SK-N-SH treated with all-trans-retinoic acid at 6 μM for 48 hours (cell line): Measurements from ENCODE around the gene C19orf44.

Experiments used
- ATAC-seq: fragments of 200-7000 bp; cut with Tn5 transposase; 3 replicates; pipeline ENCODE4 v1.9.1; 2020; ENCODE audit warnings: mild to moderate bottlenecking, moderate library complexity
- BACH2 ChIP-seq: fragments of 250-450 bp; sonication (Bioruptor Pico); IDR thresholded peaks from 2 replicates; pipeline ENCODE4 v1.9.0; 2021; ENCODE audit warnings: mild to moderate bottlenecking, borderline replicate concordance
- CSDC2 ChIP-seq: fragments of 250-450 bp; sonication (Bioruptor Pico); IDR thresholded peaks from 2 replicates; pipeline ENCODE4 v1.5.0; 2020; ENCODE audit warnings: mild to moderate bottlenecking, moderate library complexity
- ESRRG ChIP-seq: fragments of 250-450 bp; sonication (Bioruptor Pico); IDR thresholded peaks from 2 replicates; pipeline ENCODE4 v1.6.1; 2021; ENCODE audit warnings: mild to moderate bottlenecking
- ISL1 ChIP-seq: fragments of 250-450 bp; sonication (Bioruptor Pico); IDR thresholded peaks from 2 replicates; pipeline ENCODE4 v2.1.2; 2022; ENCODE audit warnings: mild to moderate bottlenecking, moderate library complexity
- RARB ChIP-seq: fragments of 250-450 bp; sonication (Bioruptor Pico); IDR thresholded peaks from 2 replicates; pipeline ENCODE4 v1.8.0; 2021; ENCODE audit warnings: mild to moderate bottlenecking, moderate library complexity
- SNAI2 ChIP-seq: fragments of 250-450 bp; sonication (Bioruptor Pico); IDR thresholded peaks from 2 replicates; pipeline ENCODE4 v1.5.0; 2020; ENCODE audit warnings: mild to moderate bottlenecking, moderate library complexity
- TCF4 ChIP-seq: fragments of 250-450 bp; sonication (Bioruptor Pico); IDR thresholded peaks from 2 replicates; pipeline ENCODE4 v1.8.0; 2021; ENCODE audit warnings: mild to moderate bottlenecking, moderate library complexity, borderline replicate concordance
- TOX ChIP-seq: fragments of 250-450 bp; sonication (Bioruptor Pico); IDR thresholded peaks from 2 replicates; pipeline ENCODE4 v1.8.0; 2021; ENCODE audit warnings: mild to moderate bottlenecking, moderate library complexity, borderline replicate concordance
- ZC3H10 ChIP-seq: fragments of 250-450 bp; sonication (Bioruptor Pico); IDR thresholded peaks from 2 replicates; pipeline ENCODE4 v1.5.1; 2021; ENCODE audit warnings: mild to moderate bottlenecking, moderate library complexity
- ZFP30 ChIP-seq: fragments of 450-650 bp; formaldehyde crosslinking; IDR thresholded peaks from 2 replicates; pipeline ENCODE4 v1.5.0; 2022; ENCODE audit warnings: mild to moderate bottlenecking, moderate library complexity
- ZNF565 ChIP-seq: fragments of 450-650 bp; formaldehyde crosslinking; conservative IDR thresholded peaks from 2 replicates; pipeline ENCODE4 v1.5.0; 2020; ENCODE audit warnings: low read depth, mild to moderate bottlenecking, moderate library complexity
- ZNF70 ChIP-seq: fragments of 450-650 bp; formaldehyde crosslinking; IDR thresholded peaks from 2 replicates; pipeline ENCODE4 v1.5.0; 2020; ENCODE audit warnings: mild to moderate bottlenecking, moderate library complexity
- ZNF8 ChIP-seq: fragments of 450-650 bp; formaldehyde crosslinking; IDR thresholded peaks from 2 replicates; pipeline ENCODE4 v1.5.0; 2020; ENCODE audit warnings: mild to moderate bottlenecking, moderate library complexity
- TF ChIP-seq, protein P1 (sequence below): fragments of 250-450 bp; sonication (Bioruptor Pico); IDR thresholded peaks from 2 replicates; pipeline ENCODE4 v1.5.0; 2020; ENCODE audit warnings: mild to moderate bottlenecking, moderate library complexity
- TF ChIP-seq, protein P2 (sequence below): fragments of 250-450 bp; sonication (Bioruptor Pico); IDR thresholded peaks from 2 replicates; pipeline ENCODE4 v1.5.1; 2020; ENCODE audit warnings: low read depth, mild to moderate bottlenecking, moderate library complexity
- TF ChIP-seq, protein P3 (sequence below): fragments of 250-450 bp; sonication (Bioruptor Pico); IDR thresholded peaks from 2 replicates; pipeline ENCODE4 v1.8.0; 2020; ENCODE audit warnings: mild to moderate bottlenecking, moderate library complexity, borderline replicate concordance
- TF ChIP-seq, protein P4 (sequence below): fragments of 250-450 bp; sonication (Bioruptor Pico); IDR thresholded peaks from 2 replicates; pipeline ENCODE4 v1.5.1; 2021; ENCODE audit warnings: mild to moderate bottlenecking, moderate library complexity

C19orf44 gene

DNA sequence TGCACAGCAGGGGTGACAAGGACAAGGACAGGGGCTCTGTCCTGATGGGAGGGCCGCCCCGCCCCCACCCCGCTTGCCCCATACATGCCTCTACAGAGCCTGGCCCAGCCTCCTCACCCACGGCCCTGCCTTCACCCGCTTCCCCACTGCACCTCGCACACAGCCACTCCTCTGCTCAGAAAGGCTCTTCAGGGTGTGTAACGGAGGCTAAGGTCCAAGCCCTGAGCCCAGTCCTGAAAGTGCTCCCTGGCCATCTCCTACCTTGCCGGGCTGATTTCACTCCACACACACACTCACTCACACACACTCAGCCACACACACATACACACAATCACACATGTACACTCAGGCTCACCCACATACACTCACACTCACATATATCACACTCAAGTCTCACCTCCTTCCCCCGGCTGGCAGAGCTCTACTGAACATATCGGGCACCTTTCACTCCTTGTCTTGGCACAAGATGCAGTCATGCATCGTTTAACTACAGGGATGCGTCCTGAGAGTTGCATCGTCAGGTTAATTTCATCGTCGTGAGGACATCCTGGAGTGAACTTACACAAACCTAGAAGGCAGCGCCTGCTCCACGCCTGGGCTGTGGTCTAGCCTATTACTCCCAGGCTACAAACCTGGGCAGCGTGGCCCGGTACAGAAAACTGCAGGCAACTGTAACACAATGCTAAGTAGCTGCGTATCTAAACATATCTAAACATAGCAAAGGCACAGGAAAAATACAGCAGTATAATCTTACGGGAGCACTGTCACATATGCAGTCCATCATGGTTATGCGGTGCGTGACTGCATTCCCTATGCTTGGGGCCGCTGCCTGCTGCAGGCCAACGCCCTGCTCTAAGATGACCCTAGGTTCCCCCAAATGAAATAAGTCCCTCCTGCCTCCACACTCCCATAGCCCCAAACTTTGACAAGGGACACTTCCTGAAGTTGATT is 37.5 kb upstream of the C19orf44 start:
- ATAC-seq: no peak; the same call in 2 of the 3 replicates
- TF ChIP-seq ESRRG (CRISPR knock-in tag) (no peak), ISL1 (CRISPR knock-in tag) (no peak), CSDC2 (no peak), BACH2 (CRISPR knock-in tag) (no peak)
- TF ChIP-seq, protein P1, sequence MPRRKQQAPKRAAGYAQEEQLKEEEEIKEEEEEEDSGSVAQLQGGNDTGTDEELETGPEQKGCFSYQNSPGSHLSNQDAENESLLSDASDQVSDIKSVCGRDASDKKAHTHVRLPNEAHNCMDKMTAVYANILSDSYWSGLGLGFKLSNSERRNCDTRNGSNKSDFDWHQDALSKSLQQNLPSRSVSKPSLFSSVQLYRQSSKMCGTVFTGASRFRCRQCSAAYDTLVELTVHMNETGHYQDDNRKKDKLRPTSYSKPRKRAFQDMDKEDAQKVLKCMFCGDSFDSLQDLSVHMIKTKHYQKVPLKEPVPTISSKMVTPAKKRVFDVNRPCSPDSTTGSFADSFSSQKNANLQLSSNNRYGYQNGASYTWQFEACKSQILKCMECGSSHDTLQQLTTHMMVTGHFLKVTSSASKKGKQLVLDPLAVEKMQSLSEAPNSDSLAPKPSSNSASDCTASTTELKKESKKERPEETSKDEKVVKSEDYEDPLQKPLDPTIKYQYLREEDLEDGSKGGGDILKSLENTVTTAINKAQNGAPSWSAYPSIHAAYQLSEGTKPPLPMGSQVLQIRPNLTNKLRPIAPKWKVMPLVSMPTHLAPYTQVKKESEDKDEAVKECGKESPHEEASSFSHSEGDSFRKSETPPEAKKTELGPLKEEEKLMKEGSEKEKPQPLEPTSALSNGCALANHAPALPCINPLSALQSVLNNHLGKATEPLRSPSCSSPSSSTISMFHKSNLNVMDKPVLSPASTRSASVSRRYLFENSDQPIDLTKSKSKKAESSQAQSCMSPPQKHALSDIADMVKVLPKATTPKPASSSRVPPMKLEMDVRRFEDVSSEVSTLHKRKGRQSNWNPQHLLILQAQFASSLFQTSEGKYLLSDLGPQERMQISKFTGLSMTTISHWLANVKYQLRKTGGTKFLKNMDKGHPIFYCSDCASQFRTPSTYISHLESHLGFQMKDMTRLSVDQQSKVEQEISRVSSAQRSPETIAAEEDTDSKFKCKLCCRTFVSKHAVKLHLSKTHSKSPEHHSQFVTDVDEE (CRISPR knock-in tag): no peak

DNA sequence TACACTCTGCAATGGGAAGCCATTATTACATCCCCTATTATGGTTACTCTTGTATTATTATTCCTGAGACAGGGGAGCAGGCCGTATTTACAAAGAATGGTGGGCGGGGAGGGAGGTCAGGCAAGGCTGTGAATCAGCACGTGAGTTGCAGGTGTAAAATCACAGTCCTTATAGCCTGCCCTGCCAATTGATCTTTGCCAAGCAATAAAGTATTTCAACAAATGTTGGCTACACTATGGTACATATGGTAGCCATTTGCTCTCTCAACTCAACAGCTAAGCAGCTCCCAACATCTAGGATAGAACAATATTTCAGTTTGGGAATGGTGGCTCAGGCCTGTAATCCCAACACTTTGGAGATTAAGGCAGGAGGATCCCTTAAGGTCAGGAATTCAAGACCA is 36.5 kb upstream of the C19orf44 start:
- ATAC-seq: no peak
- TF ChIP-seq, protein P2, sequence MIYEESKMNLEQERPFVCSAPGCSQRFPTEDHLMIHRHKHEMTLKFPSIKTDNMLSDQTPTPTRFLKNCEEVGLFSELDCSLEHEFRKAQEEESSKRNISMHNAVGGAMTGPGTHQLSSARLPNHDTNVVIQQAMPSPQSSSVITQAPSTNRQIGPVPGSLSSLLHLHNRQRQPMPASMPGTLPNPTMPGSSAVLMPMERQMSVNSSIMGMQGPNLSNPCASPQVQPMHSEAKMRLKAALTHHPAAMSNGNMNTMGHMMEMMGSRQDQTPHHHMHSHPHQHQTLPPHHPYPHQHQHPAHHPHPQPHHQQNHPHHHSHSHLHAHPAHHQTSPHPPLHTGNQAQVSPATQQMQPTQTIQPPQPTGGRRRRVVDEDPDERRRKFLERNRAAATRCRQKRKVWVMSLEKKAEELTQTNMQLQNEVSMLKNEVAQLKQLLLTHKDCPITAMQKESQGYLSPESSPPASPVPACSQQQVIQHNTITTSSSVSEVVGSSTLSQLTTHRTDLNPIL (CRISPR knock-in tag): no peak
- TF ChIP-seq, protein P3, sequence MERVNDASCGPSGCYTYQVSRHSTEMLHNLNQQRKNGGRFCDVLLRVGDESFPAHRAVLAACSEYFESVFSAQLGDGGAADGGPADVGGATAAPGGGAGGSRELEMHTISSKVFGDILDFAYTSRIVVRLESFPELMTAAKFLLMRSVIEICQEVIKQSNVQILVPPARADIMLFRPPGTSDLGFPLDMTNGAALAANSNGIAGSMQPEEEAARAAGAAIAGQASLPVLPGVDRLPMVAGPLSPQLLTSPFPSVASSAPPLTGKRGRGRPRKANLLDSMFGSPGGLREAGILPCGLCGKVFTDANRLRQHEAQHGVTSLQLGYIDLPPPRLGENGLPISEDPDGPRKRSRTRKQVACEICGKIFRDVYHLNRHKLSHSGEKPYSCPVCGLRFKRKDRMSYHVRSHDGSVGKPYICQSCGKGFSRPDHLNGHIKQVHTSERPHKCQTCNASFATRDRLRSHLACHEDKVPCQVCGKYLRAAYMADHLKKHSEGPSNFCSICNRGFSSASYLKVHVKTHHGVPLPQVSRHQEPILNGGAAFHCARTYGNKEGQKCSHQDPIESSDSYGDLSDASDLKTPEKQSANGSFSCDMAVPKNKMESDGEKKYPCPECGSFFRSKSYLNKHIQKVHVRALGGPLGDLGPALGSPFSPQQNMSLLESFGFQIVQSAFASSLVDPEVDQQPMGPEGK (CRISPR knock-in tag): no peak
- no peak for TF ChIP-seq TCF4

DNA sequence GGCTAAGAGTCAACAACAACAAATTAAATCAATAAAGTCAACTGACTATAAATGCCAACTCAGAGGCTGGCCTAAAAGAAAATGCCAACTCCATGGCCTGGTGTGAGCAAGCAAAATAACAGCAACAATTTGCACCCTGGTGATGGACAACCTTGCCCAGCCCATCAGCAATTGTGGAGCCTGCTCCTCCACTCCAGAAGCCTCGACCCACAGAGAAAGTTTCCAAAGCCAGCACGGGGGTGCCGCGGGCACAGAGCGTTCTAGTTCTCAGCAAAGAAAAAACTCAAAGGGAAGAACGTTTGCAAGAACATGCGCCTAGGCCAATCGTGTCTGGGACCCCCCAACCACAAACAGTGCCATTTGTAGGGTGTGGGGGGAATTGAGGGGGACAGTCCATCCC is 35.7 kb upstream of the C19orf44 start:
- no peak for ATAC-seq
- TF ChIP-seq ZNF565 (CRISPR knock-in tag): no peak
- no peak for TF ChIP-seq TOX (CRISPR knock-in tag)
- no peak for TF ChIP-seq SNAI2 (CRISPR knock-in tag)
- no peak for TF ChIP-seq ZNF70 (CRISPR knock-in tag)
- TF ChIP-seq, all 23 proteins: peak for 0

DNA sequence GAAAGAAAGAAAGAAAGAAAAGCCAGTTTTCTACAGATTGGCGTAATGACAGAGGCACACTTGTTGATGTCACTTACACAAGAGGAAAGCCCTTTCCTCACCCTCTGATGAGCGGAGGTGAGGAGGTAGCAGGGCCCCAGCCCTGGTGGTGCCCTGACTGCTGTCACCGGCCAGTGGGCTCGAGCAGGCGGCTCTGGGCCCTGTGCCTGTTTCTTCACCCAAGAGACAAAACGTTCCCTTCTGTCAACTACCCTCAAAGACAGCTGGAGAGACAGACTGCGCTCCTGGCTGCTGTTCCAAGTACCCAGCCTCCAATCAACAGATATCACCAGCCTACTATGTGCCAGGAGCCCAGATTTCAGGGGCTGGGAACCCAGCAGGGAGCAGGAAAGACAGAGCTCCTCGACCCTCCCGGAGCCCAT is 34.6 kb upstream of the C19orf44 start:
- ATAC-seq: no peak
- no peak for TF ChIP-seq ZNF8 (CRISPR knock-in tag)
- no peak for TF ChIP-seq BACH2 (CRISPR knock-in tag)
- TF ChIP-seq TOX (CRISPR knock-in tag): no peak
- no peak for TF ChIP-seq ZNF70 (CRISPR knock-in tag)

DNA sequence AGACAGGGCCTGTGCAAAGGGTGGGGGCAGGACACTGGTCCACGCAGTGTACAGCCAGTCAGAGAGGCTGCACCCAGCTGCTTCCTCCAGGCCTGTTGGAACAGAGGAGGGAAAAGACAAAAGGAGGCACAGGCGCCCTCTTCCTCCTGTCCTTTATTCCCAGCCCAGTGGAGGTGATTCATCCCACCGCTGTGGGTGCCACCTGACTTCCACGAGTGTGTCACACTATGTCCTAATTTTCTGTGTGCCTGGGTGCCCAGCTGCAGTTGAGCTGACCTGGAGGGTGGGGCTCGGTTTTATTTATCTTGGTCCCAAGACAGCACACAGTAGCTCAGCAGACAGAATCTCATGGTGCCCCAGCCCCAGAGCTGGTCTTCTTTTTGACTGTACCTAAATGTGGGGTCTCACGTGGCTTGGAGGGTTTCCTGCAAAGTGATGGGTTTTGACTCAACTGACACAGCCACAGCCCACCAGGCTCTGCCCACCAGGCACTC is 33.4 kb upstream of the C19orf44 start:
- TF ChIP-seq BACH2 (CRISPR knock-in tag) (no peak), ESRRG (CRISPR knock-in tag) (no peak), ZNF565 (CRISPR knock-in tag) (no peak), TCF4 (no peak), ZFP30 (CRISPR knock-in tag) (no peak), ZNF70 (CRISPR knock-in tag) (no peak), RARB (CRISPR knock-in tag) (no peak), ZC3H10 (CRISPR knock-in tag) (no peak)
- TF ChIP-seq, protein P4, sequence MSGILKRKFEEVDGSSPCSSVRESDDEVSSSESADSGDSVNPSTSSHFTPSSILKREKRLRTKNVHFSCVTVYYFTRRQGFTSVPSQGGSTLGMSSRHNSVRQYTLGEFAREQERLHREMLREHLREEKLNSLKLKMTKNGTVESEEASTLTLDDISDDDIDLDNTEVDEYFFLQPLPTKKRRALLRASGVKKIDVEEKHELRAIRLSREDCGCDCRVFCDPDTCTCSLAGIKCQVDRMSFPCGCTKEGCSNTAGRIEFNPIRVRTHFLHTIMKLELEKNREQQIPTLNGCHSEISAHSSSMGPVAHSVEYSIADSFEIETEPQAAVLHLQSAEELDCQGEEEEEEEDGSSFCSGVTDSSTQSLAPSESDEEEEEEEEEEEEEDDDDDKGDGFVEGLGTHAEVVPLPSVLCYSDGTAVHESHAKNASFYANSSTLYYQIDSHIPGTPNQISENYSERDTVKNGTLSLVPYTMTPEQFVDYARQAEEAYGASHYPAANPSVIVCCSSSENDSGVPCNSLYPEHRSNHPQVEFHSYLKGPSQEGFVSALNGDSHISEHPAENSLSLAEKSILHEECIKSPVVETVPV (CRISPR knock-in tag): no peak
- TF ChIP-seq, protein P1 (CRISPR knock-in tag): no peak
- TF ChIP-seq, protein P3 (CRISPR knock-in tag): no peak
- TF ChIP-seq, all 23 proteins: peak for 0
- no peak for ATAC-seq
